Spleen (tissue), 7 donors: ENCODE measurements around the gene TRIM54.

Experiments
- CTCF ChIP-seq, 11 experiments: fragments of 200-600 bp in 7 of 11; fragments of 450-650 bp in 4 of 11; sonication (generic) in 4 of 11; IDR thresholded peaks in 8 of 11; conservative IDR thresholded peaks in 3 of 11; 1 replicate in 7 of 11; 2 replicates in 4 of 11; pipeline versions ENCODE4 v1.4.0 to v1.8.0; 2016 to 2021; ENCODE audit warnings: antibody characterized with exemption in 11 of 11, inconsistent platforms in 4 of 11, mild to moderate bottlenecking in 1 of 11
- POLR2AphosphoS5 ChIP-seq, 3 donors: sonication (generic); formaldehyde crosslinking; IDR thresholded peaks; one replicate each; pipeline ENCODE4 v1.5.1; 2017; ENCODE audit warnings: antibody characterized with exemption in 3 of 3
- donor health status: DM: no; HTN: no; CAD: no; lungs with moderate emphysema.
- donor health status: DM: no; HTN: no; CAD: no.
- donor health status: DM: no; HTN: no; CAD: no.

- no peak for TF ChIP-seq POLR2AphosphoS5 (IDR thresholded peaks at IDR 0.05)
- TF ChIP-seq CTCF (IDR thresholded peaks at IDR 0.05 in 8 of 11, conservative IDR thresholded peaks at IDR 0.05 in 3 of 11), result no peak
Measured at GRCh38 chr2:27350106-27350693, 68.0 kb downstream of the TRIM54 start.
